Measurements from ENCODE around the gene VTN.

DNA sequence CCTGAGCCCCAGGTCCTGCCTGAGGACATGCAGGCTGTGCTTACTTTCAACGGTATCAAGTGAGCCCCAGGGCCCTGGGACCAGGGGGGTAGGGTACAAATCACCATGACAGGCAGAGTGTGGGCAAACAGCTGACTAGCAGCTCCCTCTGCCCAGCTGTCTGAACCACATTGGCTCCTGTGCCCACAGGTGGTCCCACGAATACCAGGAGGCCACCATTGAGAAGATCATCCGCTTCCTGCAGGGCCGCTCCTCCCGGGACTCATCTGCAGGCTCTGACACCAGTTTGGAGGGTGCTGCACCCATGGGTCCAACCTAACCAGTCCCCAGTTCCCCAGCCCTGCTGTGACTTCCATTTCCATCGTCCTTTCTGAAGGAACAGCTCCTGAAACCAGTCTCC lies 25.9 kb upstream of the VTN start:
- TF ChIP-seq, protein P1, sequence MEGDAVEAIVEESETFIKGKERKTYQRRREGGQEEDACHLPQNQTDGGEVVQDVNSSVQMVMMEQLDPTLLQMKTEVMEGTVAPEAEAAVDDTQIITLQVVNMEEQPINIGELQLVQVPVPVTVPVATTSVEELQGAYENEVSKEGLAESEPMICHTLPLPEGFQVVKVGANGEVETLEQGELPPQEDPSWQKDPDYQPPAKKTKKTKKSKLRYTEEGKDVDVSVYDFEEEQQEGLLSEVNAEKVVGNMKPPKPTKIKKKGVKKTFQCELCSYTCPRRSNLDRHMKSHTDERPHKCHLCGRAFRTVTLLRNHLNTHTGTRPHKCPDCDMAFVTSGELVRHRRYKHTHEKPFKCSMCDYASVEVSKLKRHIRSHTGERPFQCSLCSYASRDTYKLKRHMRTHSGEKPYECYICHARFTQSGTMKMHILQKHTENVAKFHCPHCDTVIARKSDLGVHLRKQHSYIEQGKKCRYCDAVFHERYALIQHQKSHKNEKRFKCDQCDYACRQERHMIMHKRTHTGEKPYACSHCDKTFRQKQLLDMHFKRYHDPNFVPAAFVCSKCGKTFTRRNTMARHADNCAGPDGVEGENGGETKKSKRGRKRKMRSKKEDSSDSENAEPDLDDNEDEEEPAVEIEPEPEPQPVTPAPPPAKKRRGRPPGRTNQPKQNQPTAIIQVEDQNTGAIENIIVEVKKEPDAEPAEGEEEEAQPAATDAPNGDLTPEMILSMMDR (IDR thresholded peaks at IDR 0.05; ENCODE audit: extremely low read depth in 1 of 2, insufficient read depth in 1 of 2, low read depth in 1 of 2, low read length in 2 of 2): no peak
- no peak for TF ChIP-seq POLR2A (IDR thresholded peaks at IDR 0.05; ENCODE audit: low read depth, low read length)
- TF ChIP-seq, protein P2, sequence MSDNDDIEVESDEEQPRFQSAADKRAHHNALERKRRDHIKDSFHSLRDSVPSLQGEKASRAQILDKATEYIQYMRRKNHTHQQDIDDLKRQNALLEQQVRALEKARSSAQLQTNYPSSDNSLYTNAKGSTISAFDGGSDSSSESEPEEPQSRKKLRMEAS (IDR thresholded peaks at IDR 0.05; ENCODE audit: insufficient read depth, insufficient read length): no peak
- TF ChIP-seq POLR2AphosphoS5 (IDR thresholded peaks at IDR 0.05; ENCODE audit: insufficient read depth, low read depth, low read length): no peak

All from endothelial cell of umbilical vein (primary cell).